Midbrain (tissue), 1 donor: ENCODE measurements around the gene UTP25.
A peak's percentile ranks its signal among the peaks of the same experiment; 100 is the strongest.
"Not testable (repeated sequence)": the region's sequence is repeated elsewhere in the genome, so short reads cannot be mapped to it uniquely, and the experiment has no call there.

Experiments used
- DNase-seq: peaks from one replicate; lab custom pipeline; 2025; lab: John Stamatoyannopoulos, UW

Gene UTP25

DNA sequence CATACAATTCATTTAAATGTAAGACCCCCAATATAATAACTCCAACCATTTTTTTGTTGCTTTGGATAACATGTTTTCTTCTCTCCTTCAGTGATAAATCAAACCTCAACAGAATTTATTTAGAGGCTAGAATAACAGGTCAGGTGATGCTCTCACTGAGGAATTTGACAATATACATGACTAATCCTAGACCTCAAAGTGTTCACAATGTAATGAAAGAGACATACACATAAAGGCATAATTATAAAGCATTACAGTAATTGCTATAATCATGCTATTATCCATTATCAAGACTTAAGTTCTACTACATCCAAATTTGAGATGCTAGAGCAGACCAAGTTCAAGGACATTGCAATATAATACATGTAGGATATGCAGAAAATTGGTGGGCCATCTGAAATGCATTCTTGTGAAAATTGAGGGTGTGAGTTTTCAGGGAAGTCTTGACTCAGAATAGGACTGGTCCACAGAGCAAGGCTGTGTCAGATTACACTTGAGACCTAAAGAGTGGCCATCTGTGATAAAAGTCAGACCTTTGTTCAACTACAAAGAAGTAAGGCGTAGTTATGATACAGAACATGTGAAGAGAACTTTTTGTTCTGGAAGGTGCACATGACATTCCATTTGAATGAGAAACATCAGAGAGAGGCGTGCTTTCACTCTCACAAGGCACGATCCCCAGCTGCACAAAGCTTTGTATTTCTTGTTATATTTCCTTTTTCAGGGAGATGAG, 45.5 kb downstream of the UTP25 start:
- no peak for DNase-seq

DNA sequence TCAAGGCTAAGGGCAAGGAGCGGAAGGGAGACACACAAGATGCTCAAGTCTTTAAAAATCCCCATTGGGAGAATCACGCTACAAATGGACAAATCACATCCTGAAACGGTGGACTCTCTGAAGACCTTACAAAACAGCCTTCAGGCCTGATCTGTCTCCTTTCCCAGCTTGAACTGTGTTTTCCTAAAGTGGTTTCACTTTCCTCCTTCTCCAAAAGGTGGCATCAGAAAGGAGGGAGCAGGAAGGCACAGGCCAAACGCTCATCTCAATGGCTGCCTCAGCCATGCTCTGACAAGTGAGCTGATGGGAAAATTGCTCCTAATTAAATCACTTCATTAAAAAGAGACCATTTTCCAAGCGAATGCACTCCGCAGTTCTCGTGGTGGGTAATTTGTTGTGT, 47.7 kb downstream of the UTP25 start:
- DNase-seq, result no peak

DNA sequence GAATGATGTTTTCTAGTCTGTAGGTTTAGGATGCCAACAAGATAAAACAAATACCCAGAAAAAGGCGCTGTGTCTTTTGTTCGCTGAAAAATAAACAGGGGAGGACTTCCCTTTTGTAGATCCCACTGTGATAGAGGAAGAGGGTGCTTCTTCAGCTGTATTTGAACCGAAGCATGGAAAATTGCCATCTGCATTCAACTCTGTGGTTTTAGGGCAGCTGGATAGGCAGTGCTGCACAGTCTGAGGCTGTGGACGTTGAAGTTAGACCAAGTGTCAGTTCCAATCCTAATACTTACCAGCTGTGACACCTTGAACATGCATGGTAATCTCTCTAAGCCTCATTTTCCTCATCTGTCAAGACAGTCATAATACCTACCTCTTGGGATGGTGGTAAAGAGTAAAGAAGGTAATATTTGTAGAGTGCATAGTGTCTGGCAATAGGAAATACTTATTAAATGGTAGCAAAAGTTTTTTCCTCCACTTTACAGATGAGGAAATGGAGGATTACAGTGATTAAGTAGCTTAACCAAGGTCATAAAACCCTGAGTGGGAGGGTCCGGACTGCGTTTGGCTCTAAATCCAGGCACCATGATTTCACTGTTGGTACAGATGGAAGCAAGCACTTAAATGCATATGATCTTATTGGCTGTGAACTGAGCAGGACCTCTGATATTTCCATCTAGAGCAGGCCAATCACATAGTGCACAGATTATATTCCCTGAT, 48.5 kb downstream of the UTP25 start:
- no peak for DNase-seq

DNA sequence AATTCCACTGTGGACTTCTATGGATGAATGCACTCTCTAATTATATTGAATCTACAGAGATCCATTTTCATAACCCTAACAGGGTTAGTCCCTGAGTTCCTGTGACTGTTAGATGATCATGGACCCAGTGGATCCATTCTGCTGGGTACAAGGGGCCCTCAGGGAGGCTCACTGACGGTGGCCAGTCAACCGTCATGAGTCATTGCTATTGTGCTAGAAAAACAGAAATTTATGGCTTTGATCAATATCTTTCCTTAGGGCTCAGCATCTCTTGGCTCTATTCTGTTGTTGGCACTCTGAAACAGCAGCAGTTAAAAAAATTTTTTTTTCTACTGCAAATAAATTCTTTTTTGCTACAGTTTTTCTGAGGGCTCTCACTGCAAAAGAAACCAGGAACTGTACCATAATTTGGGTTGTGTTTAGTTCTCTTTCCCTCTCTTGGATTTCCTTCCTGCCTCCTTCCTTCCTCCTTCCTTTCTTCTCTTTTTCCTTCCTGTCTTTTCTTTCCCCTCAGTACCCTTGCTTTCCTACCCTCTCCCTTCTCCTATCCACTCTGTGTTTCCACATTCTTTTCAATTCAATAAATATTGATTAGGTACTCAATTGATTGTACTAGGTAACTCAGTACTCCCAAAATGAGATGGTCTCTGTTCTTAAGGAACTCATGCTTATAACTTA, 49.5 kb downstream of the UTP25 start:
- DNase-seq, result no peak

DNA sequence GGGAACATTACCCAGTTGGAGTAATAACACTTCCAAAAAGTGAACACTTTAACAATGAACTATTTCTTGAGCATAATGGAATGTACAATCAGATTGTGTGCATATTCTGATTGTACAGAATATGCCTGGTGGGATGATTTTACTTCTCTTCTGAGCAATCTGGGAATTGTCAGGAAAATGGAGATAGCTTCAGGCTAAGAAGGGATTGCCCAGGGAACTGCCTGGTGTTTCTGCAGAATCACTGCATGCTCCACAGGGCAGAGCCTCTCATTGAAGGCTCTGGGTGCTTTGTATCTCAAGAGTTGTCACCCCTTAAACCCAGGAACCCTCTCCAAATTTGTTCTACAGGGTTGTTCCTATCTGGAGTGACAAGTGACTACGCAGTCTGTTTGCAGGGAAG, 51.2 kb downstream of the UTP25 start:
- no peak for DNase-seq

DNA sequence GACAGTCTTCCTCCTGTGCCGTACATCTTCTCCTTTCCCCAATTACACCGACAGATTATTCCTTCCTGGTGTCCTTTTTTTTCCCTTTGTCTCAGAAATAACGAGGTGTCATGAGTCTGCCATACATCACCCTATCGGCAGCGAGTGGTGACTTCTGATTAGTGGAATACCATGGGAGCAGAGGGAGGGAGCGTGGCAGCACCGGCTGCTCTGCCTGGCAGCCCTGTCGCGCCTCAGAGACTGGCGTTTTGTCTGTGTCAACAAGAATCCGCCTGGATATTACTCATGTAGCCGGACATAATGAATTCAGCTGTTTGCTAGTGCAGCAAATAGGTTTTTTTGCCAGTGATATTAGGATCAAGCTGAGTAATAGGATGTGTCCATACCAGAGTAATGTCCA, 51.8 kb downstream of the UTP25 start:
- DNase-seq, result no peak

DNA sequence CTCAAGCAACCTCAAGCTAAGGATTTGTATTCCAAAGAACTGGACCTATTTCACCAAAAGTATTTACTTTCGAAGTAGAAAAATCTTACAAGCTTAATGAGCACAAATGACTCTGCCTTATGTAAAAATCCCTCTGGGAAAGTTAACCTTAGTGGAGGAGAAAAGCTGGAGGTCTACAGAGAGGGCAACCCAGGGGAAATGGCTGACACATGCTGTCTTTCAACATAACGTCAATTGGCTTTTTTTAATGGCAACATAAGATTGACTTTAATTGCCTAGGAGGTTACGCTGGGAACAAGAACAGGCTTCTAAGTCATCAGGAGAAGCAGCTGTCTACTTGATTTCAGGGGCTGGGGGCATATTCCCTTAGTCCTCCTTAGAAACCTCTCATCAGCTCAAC, 52.3 kb downstream of the UTP25 start:
- DNase-seq, result no peak

DNA sequence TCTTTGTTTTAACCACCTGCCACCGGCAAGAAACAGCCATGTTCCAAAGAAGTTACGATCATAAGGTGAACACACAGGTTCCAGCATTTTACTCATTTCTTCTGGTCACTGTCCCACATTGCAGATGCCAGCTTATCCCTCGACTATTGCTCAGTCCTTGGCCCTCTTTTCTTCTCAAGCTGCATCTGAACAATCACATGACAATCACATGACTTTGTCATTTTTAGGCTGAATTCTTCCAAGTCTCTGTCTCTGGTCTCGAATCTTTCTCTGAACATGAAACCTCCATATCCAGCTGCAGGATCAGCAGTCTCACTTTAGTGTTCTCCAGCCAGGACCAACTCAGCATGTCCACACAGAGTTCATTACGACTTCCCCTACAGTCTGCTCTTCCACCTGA, 53.8 kb downstream of the UTP25 start:
- no peak for DNase-seq

DNA sequence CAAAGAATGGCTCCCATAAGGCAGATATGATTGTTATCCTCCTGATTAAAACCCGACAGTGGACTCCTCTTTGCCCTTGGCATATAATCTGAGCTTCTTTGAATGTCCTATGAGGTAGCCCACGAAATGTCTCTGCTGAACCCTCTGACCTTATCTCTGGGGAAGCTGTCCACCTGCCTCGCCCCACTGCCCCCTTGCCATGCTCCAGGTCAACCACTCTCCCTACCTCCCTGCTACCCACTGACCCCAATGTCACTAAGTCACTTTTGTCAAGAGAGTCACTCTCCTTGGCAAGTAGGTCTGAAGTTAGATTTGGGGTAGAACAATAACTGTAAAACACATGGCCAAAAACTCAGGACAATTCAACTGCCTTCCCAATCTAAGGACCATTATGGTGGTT, 54.5 kb downstream of the UTP25 start:
- no peak for DNase-seq

DNA sequence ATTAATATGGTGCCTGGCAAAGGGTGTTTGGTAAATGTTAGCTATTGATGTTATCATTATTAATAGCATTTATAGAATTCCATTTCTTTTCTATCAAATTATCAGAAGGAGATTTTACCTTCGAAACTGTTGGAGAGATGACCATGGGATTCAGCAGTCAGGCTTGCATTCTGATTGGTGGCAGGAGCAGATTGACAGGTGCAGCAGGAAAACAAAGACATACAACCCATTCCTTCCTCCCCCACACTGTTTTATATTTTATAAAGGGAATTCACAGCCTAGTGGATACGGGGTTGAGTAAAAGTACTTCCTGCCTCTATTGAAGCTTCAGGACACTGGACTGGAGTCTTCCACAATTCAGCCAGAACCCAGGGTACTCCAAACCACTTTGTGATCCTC, 55.2 kb downstream of the UTP25 start:
- no peak for DNase-seq

DNA sequence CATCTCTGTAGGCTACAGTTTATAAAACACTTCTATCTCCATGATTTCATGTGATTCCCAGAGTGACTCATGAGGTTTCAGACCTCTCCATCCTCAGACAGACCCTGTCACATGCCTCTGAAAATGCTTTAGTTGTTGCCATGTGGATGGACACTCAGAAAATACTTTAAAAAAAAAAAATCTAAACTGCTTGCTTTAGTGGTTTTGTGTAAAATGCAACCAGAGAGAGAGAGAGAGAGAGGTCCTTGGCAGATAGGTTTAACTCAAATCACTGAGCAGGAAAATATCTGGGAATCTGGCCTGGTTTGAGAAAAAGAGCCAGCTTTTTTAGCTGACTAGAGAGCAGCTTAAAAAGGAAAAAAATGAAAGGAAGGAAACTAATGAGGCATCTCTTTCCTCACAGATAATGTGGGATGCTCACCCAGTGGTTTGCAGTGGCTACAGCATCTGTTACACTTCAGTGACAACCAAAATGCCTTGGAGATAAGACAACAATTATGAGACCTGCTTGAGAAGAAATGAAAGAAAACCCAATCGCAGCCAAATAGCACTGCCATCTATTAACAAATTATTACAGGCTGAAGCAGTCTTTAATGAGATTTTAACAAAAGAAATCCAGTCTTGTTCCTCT, 55.7 kb downstream of the UTP25 start:
- peak; percentile 24 for DNase-seq

DNA sequence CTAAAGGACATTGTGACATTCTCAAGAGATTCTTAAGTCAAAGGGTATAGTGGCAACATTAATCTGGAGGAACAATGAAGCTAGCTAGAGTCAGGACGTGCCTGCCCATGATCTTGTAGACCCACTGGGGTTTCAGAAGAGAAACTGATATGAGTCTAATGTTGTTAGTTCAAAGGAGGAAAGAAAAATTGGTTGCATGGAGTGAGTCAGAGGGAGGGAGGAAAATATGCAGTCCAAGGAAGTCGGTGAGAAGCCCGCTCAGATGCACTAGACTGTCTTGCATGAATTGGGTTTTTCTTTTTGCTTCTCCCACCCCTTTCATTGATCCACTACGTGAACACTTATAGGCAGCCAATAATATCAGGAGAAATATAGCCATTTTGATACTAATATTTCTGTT, 56.5 kb downstream of the UTP25 start:
- no peak for DNase-seq

DNA sequence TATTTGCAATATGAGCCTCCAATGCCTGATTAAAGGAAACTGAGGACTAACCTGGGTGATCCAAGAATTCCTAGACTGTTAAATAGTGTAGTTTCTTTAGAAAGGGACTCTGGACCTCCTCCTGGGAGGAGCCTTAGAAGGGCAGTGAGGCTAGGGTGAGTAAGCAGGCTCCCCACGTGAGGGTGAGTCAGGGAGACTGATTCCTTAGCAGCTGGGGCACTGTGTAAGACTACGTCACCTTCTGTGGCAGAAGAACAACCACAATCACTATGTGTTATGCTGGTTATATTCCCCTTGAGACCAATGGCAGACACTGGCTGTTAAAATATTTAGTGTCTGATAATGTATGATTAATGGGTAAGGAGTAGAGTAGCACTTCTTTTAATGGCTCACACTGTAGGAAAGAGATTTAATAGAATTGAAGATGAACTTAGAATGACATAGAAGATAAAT, 56.9 kb downstream of the UTP25 start:
- no peak for DNase-seq

DNA sequence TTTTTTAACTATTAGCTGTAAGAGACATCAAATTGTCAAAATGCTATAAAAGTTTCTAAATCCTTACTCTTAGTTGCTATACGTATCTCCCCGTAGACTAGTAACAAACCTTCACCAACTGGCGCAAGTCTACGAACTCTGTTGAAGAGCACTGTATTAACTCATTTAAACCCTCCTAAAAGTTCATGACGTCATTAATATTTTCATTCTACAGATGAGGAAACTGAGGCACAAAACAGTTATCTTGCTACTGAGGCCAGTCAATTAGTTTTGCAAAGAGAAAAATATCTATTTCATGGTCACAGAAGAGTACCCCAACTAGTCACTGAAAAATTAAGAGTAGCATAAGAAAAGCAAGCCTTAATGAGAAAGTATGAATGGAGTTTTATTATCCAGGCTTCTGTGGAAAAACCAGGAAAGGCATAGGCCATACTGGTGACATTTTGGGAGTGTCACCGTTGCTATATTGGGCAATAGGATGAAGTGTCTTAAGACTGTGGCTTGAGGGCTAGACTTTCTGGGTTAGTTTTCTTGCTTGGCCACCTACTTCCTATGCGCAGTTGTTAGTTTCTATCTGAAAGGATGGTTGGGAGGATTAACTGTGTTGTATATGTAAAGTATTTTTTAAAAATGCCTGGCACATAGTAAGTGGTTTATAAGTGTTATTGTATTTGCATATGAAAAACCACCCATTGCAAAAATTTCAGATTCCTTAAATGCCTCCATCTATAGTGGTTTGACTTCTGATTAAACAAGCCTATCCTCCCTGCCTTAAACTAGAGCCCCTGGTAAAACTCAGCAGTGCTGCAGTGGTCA, 57.8 kb downstream of the UTP25 start:
- DNase-seq, result no peak

DNA sequence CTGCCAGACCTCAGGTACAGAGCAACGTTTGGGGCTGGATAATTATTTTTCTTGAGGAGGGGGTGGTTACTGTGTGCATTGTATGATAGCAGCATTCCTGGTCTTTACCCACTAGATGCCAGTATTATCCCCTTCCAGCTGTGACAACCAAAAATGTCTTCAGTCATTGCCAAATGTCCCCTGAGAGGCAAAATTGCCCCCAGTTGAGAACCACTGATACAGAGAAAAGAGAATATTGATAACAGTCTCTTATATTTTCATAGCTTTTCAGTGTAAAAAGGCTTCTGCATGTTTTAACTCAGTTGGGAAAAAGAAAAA, 58.4 kb downstream of the UTP25 start:
- DNase-seq, result no peak

DNA sequence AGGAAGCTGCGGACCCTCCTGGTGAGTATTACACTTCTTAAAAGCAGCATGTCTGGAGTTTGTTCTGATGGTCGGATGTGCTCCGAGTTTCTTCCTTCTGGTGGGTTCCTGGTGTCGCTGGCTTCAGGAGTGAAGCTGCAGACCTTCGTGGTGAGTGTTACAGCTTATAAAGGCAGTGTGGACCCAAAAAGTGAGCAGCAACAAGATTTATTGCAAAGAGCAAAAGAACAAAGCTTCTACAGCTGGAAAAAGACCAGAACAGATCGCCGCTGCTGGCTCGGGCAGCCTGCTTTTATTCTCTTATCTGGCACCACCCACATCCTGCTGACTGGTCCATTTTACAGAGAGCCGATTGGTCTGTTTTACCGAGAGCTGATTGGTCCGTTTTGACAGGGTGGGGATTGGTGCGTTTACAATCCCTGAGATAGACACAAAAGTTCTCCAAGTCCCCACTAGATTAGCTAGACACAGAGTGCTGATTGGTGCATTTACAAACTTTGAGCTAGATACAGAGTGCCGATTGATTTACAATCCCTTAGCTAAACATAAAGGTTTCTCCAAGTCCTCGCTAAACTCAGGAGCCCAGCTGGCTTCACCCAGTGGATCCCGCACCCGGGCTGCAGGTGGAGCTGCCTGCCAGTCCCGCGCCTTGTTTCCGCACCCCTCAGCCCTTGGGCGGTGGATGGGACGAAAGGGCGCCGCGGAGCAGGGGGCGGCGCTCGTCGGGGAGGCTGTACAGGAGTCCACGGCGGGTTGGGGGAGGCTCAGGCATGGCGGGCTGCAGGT, 60.7 kb downstream of the UTP25 start:
- DNase-seq, result not testable (repeated sequence)

DNA sequence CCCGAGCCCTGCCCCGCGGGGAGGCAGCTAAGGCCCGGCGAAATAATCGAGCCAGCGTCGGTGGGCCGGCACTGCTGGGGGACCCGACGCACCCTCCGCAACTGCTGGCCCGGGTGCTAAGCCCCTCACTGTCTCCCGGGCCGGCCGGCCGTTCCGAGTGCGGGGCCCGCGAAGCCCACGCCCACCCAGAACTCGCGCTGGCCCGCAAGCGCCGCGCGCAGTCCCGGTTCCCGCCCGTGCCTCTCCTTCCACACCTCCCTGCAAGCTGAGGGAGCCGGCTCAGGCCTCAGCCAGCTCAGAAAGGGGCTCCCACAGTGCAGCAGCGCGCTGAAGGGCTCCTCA, 61.3 kb downstream of the UTP25 start:
- DNase-seq, result no peak

DNA sequence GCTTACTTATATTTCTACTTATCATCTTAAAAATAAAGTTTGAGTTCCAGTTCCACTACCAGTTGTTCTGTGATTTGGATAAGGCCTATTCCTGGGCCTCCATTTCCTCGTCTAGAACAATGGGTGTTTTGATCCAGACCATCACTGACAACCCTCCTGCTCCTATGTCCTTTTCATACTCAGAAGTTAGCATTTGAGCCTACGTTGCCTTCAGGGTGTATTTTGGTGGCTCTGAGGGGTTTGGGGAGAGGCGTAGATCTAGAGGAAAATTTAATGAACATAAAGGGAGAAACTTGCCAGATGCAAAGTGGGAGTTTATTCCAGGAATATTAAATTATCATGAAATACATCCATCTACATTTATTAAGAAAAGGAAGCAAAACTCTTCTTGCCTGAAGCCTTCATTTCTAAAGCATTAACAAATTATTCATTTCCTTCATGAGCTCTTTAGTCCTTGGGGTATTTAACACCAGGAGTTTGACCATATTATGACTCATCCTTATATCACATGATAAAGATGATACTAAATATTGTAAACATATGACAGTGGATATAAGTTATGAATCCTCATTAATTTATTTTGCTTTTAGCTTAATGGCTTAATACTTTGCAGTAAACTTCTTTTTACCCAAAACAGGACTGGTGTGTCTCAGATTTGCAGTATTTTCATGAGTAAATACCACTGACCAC, 63.0 kb downstream of the UTP25 start:
- no peak for DNase-seq

DNA sequence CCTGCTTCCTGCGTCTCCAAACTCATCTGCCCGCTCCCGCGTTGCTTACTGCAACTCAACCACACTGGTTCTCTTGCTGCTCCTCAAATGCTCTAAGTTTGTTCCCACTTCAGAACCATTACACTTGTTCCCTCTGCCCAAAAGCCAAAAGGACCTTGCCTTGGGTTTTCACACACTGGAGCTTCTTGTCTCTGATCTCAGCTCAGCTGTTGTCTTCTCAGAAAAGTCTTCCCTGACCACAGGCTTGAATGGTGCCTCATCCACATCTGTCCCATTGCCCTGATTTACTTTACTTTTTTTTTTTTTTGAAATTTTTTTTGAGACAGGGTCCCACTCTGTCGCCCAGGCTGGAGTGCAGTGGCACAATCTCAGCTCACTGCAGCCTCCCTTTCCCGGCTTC, 66.0 kb downstream of the UTP25 start:
- no peak for DNase-seq

DNA sequence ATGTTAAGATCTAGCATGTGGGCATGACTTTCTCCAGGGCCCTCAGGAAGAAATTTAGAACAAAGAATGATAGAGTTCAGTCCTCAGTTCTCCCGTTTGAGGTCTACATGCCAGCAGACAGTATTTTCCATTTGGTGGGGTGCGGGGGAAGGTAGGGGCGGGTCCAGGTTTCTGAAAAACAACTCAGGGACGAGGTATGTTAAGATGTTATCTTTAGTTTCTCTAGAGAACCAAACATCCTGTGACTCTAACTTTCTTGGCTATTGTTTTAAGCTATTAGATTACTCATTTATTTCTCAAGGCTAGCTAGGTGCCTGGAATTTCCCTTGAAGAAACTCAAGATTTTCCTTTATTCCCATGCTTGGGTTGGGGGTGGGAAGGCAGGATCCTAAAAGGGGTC, 67.9 kb downstream of the UTP25 start:
- DNase-seq, result no peak

DNA sequence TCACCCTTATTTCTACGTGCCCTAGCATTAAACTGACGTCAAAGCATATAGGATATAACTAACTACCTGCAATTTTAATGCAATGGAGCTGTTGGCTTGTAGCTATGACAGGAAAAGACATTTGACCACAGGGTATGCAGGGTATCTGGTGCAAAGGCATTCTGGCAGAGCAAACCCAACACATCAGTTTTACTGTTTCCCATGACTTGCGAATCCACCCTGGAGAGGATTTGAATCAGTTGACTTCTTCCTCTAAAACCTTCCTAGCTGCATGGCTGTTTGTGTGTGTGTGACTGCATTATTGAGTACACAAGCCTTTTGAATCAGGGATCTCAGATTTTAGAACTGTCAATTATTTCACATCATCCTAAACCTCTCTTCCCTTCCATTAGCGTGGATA, 68.6 kb downstream of the UTP25 start:
- DNase-seq, result no peak
